Prostate gland (tissue), 2 donors: ENCODE measurements around the gene NKD2.

Source experiments
- CTCF ChIP-seq, 4 experiments: fragments of 200-600 bp in 2 of 4; fragments of 450-650 bp in 2 of 4; sonication (generic) in 2 of 4; IDR thresholded peaks; 1 replicate in 3 of 4; 2 replicates in 1 of 4; pipeline ENCODE4 v1.5.1; 2016 to 2019; ENCODE audit warnings: antibody characterized with exemption in 4 of 4, mild to moderate bottlenecking in 2 of 4, moderate library complexity in 2 of 4
- POLR2A ChIP-seq: fragments of 450-650 bp; IDR thresholded peaks from one replicate; pipeline ENCODE4 v1.6.1; 2016; ENCODE audit warnings: antibody characterized with exemption, mild to moderate bottlenecking

- TF ChIP-seq CTCF (IDR thresholded peaks at IDR 0.05): no peak
- TF ChIP-seq POLR2A: no peak
These were observed 49.0 kb downstream of the NKD2 start for GRCh38 chr5:1057485-1058082.
